IMR-90 (cell line): ENCODE data around the gene NPAS2.

ENCODE experiments used
- MXI1 ChIP-seq: IDR thresholded peaks from 2 replicates; pipeline ENCODE4 v1.6.1; 2012; ENCODE audit warnings: low read depth, mild to moderate bottlenecking, low read length, moderate library complexity, borderline replicate concordance
- TF ChIP-seq, protein P1 (sequence below): conservative IDR thresholded peaks from 2 replicates; pipeline ENCODE4 v1.5.1; 2012; ENCODE audit warnings: mild to moderate bottlenecking, low read depth, low read length, improper control_type of control experiment

DNA sequence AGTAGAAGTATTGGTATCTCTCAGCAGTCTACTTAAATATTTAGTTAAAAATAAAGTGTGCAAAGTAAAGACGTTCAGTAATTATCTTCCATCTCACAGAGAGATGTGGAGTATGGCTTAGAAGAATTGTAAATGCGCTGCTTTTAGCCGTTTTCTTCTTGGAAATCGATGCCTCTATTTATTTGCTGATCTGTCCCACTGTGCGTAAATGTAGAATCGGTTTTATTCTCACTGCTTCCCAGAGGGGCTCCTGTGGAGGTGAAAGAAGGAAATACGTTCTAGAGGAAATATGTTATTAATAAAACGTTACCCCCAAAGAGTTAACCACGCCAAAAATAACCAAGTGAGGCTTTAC is 1.9 kb downstream of the NPAS2 start:
- TF ChIP-seq, protein P1, sequence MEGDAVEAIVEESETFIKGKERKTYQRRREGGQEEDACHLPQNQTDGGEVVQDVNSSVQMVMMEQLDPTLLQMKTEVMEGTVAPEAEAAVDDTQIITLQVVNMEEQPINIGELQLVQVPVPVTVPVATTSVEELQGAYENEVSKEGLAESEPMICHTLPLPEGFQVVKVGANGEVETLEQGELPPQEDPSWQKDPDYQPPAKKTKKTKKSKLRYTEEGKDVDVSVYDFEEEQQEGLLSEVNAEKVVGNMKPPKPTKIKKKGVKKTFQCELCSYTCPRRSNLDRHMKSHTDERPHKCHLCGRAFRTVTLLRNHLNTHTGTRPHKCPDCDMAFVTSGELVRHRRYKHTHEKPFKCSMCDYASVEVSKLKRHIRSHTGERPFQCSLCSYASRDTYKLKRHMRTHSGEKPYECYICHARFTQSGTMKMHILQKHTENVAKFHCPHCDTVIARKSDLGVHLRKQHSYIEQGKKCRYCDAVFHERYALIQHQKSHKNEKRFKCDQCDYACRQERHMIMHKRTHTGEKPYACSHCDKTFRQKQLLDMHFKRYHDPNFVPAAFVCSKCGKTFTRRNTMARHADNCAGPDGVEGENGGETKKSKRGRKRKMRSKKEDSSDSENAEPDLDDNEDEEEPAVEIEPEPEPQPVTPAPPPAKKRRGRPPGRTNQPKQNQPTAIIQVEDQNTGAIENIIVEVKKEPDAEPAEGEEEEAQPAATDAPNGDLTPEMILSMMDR, result no peak
- TF ChIP-seq MXI1, result no peak
